ENCODE results near the gene ZNFX1. TPM values are rescaled to one million over a fixed set of nuclear protein-coding genes. Genes with fewer than 3 reads are reported as not detected.
A peak's percentile ranks its signal among the peaks of the same experiment; 100 is the strongest.
"Not testable (repeated sequence)": the region's sequence is repeated elsewhere in the genome, so short reads cannot be mapped to it uniquely, and the experiment has no call there.

ZNFX1 gene
- total RNA-seq (2014; rRNA removed; shearing (Covaris generic)) = 21.1 and 32.8 TPM in 2 replicates

- H3K4me1 ChIP-seq (replicated peaks) = peaks cover 40% of the 10 kb centered on the region
- peaks cover 25% of the 10 kb centered on the region for H3K9me3 ChIP-seq (replicated peaks)
- H3K4me3 ChIP-seq = peak within 1 kb of the TSS; percentile 53
- no peaks in the 10 kb centered on the region for H3K27me3 ChIP-seq (replicated peaks)
- H3K27ac ChIP-seq = peak within 1 kb of the TSS; percentile 91
- H3K36me3 ChIP-seq = peaks cover 77% of the 10 kb centered on the region
- DNase-seq (ENCODE audit: low read depth in 1 of 2, low spot score in 2 of 2) = peak; percentile 99 to 100
Observed at GRCh38 chr20:49278036-49278817, at the start of gene ZNFX1. Gene ZNFX1 (minus strand): TSS chr20:49278057. CDS start chr20:49275839, 2,218 bp downstream.

DNA sequence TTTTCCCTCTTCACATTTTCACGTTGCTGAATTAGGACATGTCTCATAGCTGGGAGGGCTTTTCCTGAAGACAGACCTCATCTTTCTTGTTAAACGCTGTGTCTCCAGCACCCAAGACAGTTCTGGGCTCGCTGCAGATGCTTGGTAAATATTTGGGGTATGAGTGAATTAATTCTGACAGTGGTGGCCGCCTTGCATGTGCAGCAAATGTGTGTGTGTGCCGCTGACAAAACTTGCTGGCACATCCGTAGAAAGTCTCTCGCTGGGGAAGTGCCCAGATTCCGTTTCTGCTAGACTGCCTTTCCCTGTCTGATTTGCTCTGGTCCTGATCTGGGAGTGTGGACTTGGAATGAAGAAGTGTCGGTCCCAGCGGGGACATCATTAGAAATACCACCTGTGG, 48.2 kb upstream of the ZNFX1 start:
- DNase-seq (ENCODE audit: low read depth in 1 of 2, low spot score in 2 of 2) = no peak
- peaks cover 30% of the 10 kb centered on the region for H3K27me3 ChIP-seq (replicated peaks)
- H3K4me3 ChIP-seq = no peak overlapping the region

DNA sequence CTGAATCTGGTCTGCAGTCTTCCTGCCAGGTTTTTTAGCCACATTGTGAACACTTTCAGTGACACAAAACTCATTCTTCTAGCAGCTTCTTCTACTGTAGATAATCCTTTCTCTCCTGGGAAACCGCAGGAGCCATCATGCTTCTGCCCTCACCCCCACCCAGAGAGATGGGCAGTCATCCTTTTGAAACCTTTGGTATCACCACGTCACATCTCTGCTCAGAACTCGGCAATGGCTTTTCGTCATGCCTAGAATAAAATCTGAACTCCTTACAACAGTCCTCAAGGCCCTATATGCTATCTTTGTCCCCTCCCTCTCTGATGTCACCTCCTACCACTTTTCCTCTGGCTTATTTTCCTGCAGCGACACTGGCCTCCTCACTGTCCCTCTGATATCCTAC, 46.4 kb upstream of the ZNFX1 start:
- Histone ChIP-seq H3K9me3 (replicated peaks) (no peaks in the 10 kb centered on the region), H3K4me3 (no peak overlapping the region), H3K36me3 (no peaks in the 10 kb centered on the region), H3K27me3 (replicated peaks) (peaks cover 48% of the 10 kb centered on the region), H3K27ac (no peak overlapping the region), H3K4me1 (replicated peaks) (no peaks in the 10 kb centered on the region)
- DNase-seq (ENCODE audit: low read depth in 1 of 2, low spot score in 2 of 2) = no peak

More for the DNA sequence above, 48.2 kb upstream of the ZNFX1 start:
- Histone ChIP-seq H3K9me3 (replicated peaks) (no peaks in the 10 kb centered on the region), H3K4me1 (replicated peaks) (no peaks in the 10 kb centered on the region), H3K36me3 (no peaks in the 10 kb centered on the region), H3K27ac (no peak overlapping the region)

- Histone ChIP-seq H3K4me1 (replicated peaks) (no peaks in the 10 kb centered on the region; the same call in 1 of the 2 replicates), H3K36me3 (no peaks in the 10 kb centered on the region), H3K9me3 (replicated peaks) (no peaks in the 10 kb centered on the region), H3K4me3 (no peak overlapping the region), H3K27me3 (replicated peaks) (peaks cover 53% of the 10 kb centered on the region), H3K27ac (no peak overlapping the region)
- peak in 1 of 2 experiments; percentile 28 for DNase-seq (ENCODE audit: low read depth in 1 of 2, low spot score in 2 of 2)
Observed at GRCh38 chr20:49323622-49324238, 45.9 kb upstream of the ZNFX1 start.

GRCh38 chr20:49320460-49320859, 42.6 kb upstream of the ZNFX1 start:
- H3K4me3 ChIP-seq = no peak overlapping the region
- H3K9me3 ChIP-seq (replicated peaks) = 0 out of 2 replicates have a peak, but pooled peaks cover 2% of the 10 kb centered on the region
- no peak overlapping the region for H3K27ac ChIP-seq
- DNase-seq (ENCODE audit: low read depth in 1 of 2, low spot score in 2 of 2) = peak in 1 of 2 experiments; percentile 12
- H3K4me1 ChIP-seq (replicated peaks) = no peaks in the 10 kb centered on the region; the same call in 1 of the 2 replicates
- no peaks in the 10 kb centered on the region for H3K36me3 ChIP-seq
- peaks cover 66% of the 10 kb centered on the region for H3K27me3 ChIP-seq (replicated peaks)

GRCh38 chr20:49319208-49319809, 41.5 kb upstream of the ZNFX1 start:
- H3K27ac ChIP-seq = no peak overlapping the region
- no peaks in the 10 kb centered on the region; the same call in 1 of the 2 replicates for H3K4me1 ChIP-seq (replicated peaks)
- H3K4me3 ChIP-seq = no peak overlapping the region
- no peaks in the 10 kb centered on the region for H3K36me3 ChIP-seq
- peaks cover 65% of the 10 kb centered on the region for H3K27me3 ChIP-seq (replicated peaks)
- H3K9me3 ChIP-seq (replicated peaks) = 0 out of 2 replicates have a peak, but pooled peaks cover 2% of the 10 kb centered on the region
- no peak for DNase-seq (ENCODE audit: low read depth in 1 of 2, low spot score in 2 of 2)

DNA sequence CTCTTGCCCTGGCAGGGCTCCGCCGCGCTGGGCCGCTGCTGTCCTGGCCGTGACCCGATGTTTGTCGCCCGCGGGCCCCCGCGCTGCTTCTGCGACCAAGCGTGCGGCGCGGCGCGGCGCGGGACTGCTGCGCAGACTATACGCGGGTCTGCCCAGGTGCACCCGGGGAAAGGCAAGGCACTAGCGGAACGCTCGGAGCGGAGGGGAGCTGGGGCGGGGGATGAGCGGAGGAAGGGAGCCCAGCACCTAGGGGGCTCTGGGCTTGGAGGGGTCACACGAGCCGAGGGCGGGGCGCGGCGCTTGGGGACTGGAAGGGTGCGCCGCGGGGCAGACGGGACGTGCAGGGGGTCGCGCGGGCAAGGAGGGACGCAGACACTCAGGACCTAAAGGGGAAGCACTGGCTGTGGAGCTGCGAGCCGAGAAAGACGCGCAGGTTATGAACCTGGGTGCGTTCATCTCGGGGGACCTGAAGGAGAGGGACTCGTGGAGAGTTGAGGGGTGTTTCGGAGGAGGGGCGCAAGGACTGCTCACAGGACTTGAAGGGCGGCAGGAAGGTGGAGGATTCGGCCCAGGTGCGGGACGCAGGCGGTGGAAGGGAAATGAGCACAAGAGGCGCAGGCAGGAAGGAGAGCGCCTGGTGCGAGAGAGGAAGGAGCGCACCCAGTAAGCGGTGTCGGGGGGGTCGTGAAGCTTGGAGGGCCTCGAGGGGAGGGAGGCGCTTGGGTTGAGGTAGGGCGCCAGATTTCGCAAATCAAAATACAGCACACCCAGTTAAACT, 40.8 kb upstream of the ZNFX1 start:
- H3K9me3 ChIP-seq (replicated peaks) = 0 out of 2 replicates have a peak, but pooled peaks cover 2% of the 10 kb centered on the region
- peaks cover 65% of the 10 kb centered on the region for H3K27me3 ChIP-seq (replicated peaks)
- DNase-seq (ENCODE audit: low read depth in 1 of 2, low spot score in 2 of 2) = no peak
- H3K27ac ChIP-seq = no peak overlapping the region
- H3K4me1 ChIP-seq (replicated peaks) = no peaks in the 10 kb centered on the region; the same call in 1 of the 2 replicates
- no peaks in the 10 kb centered on the region for H3K36me3 ChIP-seq
- H3K4me3 ChIP-seq = no peak overlapping the region

- Histone ChIP-seq H3K9me3 (replicated peaks) (0 out of 2 replicates have a peak, but pooled peaks cover 2% of the 10 kb centered on the region), H3K27ac (no peak overlapping the region), H3K36me3 (no peaks in the 10 kb centered on the region), H3K27me3 (replicated peaks) (peaks cover 65% of the 10 kb centered on the region), H3K4me3 (no peak overlapping the region), H3K4me1 (replicated peaks) (no peaks in the 10 kb centered on the region; the same call in 1 of the 2 replicates)
- no peak for DNase-seq (ENCODE audit: low read depth in 1 of 2, low spot score in 2 of 2)
Observed at GRCh38 chr20:49318091-49318429, 40.2 kb upstream of the ZNFX1 start.

DNA sequence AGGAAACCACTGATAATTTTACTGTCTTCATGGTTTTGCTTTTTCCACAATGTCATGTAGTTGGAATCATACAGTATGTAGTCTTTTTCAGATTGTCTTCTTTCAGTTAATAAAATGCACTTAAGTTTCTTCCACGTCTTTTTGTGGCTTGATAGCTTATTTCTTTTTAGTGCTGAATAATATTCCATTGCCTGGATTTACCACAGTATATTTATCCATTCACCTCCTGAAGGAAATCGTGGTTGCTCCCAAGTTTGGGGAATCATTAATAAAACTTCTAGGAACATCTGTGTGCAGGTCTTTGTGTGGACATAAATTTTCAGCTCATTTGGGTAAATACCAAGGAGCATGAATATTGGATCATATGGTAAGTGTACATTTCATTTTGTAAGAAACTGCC, 38.8 kb upstream of the ZNFX1 start:
- no peaks in the 10 kb centered on the region for H3K36me3 ChIP-seq
- H3K27me3 ChIP-seq (replicated peaks) = peaks cover 62% of the 10 kb centered on the region
- no peak overlapping the region for H3K4me3 ChIP-seq
- H3K27ac ChIP-seq = no peak overlapping the region
- no peak for DNase-seq (ENCODE audit: low read depth in 1 of 2, low spot score in 2 of 2)
- H3K9me3 ChIP-seq (replicated peaks) = 0 out of 2 replicates have a peak, but pooled peaks cover 2% of the 10 kb centered on the region
- H3K4me1 ChIP-seq (replicated peaks) = no peaks in the 10 kb centered on the region; the same call in 1 of the 2 replicates

- no peak for DNase-seq (ENCODE audit: low read depth in 1 of 2, low spot score in 2 of 2)
- Histone ChIP-seq H3K4me3 (no peak overlapping the region), H3K27ac (no peak overlapping the region), H3K36me3 (no peaks in the 10 kb centered on the region), H3K9me3 (replicated peaks) (0 out of 2 replicates have a peak, but pooled peaks cover 2% of the 10 kb centered on the region), H3K27me3 (replicated peaks) (peaks cover 53% of the 10 kb centered on the region), H3K4me1 (replicated peaks) (no peaks in the 10 kb centered on the region; the same call in 1 of the 2 replicates)
Observed at GRCh38 chr20:49315580-49315979, 37.7 kb upstream of the ZNFX1 start.

DNA sequence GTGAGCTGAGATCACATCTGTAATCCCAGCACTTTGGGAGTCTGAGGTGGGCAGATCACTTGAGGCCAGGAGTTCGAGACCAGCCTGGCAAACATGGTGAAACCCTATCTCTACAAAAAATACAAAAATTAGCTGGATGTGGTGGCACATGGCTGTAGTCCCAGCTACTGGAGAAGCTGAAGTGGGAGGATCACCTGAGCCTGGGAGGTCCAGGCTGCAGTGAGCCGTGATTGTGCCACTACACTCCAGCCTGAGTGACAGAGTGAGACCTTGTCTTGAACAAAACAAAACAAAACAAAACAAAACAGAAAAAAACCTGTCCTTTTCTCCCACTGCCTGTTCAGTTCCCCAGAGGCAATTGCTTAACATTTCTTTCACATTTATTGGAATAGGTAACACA, 36.2 kb upstream of the ZNFX1 start:
- not testable (repeated sequence) for DNase-seq (ENCODE audit: low read depth in 1 of 2, low spot score in 2 of 2); H3K4me1 ChIP-seq (replicated peaks); H3K36me3 ChIP-seq; H3K27ac ChIP-seq; H3K4me3 ChIP-seq; H3K9me3 ChIP-seq (replicated peaks)
- H3K27me3 ChIP-seq (replicated peaks) = peaks cover 38% of the 10 kb centered on the region

DNA sequence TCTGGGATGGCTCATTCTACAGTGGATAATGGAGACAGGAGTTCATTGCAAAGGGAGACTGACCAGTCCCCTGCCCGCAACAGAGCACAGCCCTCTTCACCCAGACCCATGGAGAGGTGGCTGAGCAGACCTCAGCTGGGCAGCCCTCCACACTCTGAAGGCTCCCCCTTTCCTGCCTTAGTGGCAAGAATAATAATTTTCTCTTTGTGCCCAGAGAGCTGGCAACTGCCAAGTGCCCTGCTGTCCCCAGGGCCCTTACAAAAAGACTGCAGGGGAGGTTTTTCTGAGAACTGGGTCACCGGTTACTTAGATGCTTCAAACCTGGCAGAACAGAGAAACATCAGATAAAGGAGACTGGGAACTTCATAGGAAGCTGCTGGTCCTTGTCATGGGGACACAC, 35.4 kb upstream of the ZNFX1 start:
- Histone ChIP-seq H3K27ac (no peak overlapping the region), H3K36me3 (no peaks in the 10 kb centered on the region), H3K4me3 (no peak overlapping the region), H3K4me1 (replicated peaks) (no peaks in the 10 kb centered on the region; the same call in 1 of the 2 replicates), H3K27me3 (replicated peaks) (peaks cover 30% of the 10 kb centered on the region), H3K9me3 (replicated peaks) (0 out of 2 replicates have a peak, but pooled peaks cover 1% of the 10 kb centered on the region)
- DNase-seq (ENCODE audit: low read depth in 1 of 2, low spot score in 2 of 2) = no peak

- H3K36me3 ChIP-seq = no peaks in the 10 kb centered on the region
- peaks cover 24% of the 10 kb centered on the region for H3K27me3 ChIP-seq (replicated peaks)
- no peak overlapping the region for H3K4me3 ChIP-seq
- no peaks in the 10 kb centered on the region for H3K4me1 ChIP-seq (replicated peaks)
- DNase-seq (ENCODE audit: low read depth in 1 of 2, low spot score in 2 of 2) = no peak
- H3K27ac ChIP-seq = no peak overlapping the region
- no peaks in the 10 kb centered on the region for H3K9me3 ChIP-seq (replicated peaks)
Observed at GRCh38 chr20:49312661-49313060, 34.8 kb upstream of the ZNFX1 start.
